H1 (cell line): Measurements from ENCODE around the gene TMEM178B. TPM values are rescaled to one million over a fixed set of nuclear protein-coding genes. Genes with fewer than 3 reads are reported as not detected.

Source experiments
- EZH2 ChIP-seq: fragments of 200-600 bp; sonication (generic); IDR thresholded peaks from 2 replicates; pipeline ENCODE4 v1.7.1; 2012; ENCODE audit warnings: low read depth, mild to moderate bottlenecking, moderate library complexity, low read length, inconsistent platforms; ENCODE audit not compliant: severe bottlenecking
- FOSL1 ChIP-seq: IDR thresholded peaks from 2 replicates; pipeline ENCODE4 v1.6.1; 2011; ENCODE audit warnings: mild to moderate bottlenecking, low read depth, low read length, moderate library complexity; ENCODE audit not compliant: insufficient read depth
- KDM1A ChIP-seq: fragments of 200-600, 300-600 bp; sonication (generic); IDR thresholded peaks from 2 replicates; pipeline ENCODE4 v1.7.1; 2016; ENCODE audit warnings: mild to moderate bottlenecking, low read length, borderline replicate concordance
- RAD21 ChIP-seq, 2 experiments: IDR thresholded peaks in 1 of 2; conservative IDR thresholded peaks in 1 of 2; 2 replicates each; pipeline ENCODE4 v1.6.1; 2011; ENCODE audit warnings: low read depth in 2 of 2, low read length in 2 of 2, improper control_type of control experiment in 1 of 2, inconsistent platforms in 1 of 2, mild to moderate bottlenecking in 1 of 2, moderate library complexity in 1 of 2
- polyA plus RNA-seq, 7 experiments: library from polyadenylated mRNA; depleted of rRNA in 3 of 7; stranded (reverse) in 5 of 7; unstranded in 2 of 7; fragments of >200 nt in 5 of 7; fragments of 200-250 nt in 2 of 7; gene quantifications; 1 replicate in 5 of 7; 2 replicates in 1 of 7; 4 replicates in 1 of 7; pipeline versions ENCODE4 v1.2.1 to v1.2.3, GENCODE V29; 2011 to 2013; ENCODE audit warnings: missing spikeins in 2 of 7, mixed read lengths in 2 of 7
- total RNA-seq: library from RNA; stranded (reverse); fragmentation: NEBNext Ultra II Directional; extraction: Animal tissue kit (Norgen Biotek cat#: 25700); gene quantifications from 2 replicates; pipeline ENCODE4 v1.2.1, GENCODE V29; 2021
- TF ChIP-seq, protein P1 (sequence below): IDR thresholded peaks from 2 replicates; pipeline ENCODE4 v1.6.1; 2012; ENCODE audit warnings: inconsistent platforms

Gene TMEM178B
- total and polyA plus RNA-seq, 2 of the 8 experiments (the other 6 are each of a cell fraction or from before 2014, with no cell fraction given): 5.3 to 18.1 TPM

DNA sequence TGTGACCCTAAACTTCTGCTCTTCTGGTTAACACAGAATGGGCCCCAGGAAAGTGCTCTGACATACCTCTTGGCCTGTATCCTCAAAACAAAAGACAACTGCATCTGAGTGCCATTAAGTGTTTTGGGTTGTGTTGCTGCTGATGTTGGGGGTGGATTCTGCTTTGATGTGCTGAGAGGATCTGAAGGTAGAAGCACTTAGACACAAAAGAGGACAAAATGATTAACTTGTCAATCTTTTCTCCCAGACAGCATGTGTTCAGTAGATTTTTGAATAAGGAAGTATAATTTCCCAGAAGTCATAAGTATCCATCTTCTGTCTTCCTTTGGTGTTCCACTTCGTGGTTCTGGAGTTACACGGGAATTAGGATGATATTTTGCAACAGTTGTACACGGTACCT is 16.1 kb upstream of the TMEM178B start (continued):
- TF ChIP-seq, protein P1, sequence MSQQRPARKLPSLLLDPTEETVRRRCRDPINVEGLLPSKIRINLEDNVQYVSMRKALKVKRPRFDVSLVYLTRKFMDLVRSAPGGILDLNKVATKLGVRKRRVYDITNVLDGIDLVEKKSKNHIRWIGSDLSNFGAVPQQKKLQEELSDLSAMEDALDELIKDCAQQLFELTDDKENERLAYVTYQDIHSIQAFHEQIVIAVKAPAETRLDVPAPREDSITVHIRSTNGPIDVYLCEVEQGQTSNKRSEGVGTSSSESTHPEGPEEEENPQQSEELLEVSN: no peak
- TF ChIP-seq EZH2: no peak
- no peak for TF ChIP-seq KDM1A
- no peak for TF ChIP-seq RAD21 (IDR thresholded peaks at IDR 0.05 in 1 of 2, conservative IDR thresholded peaks at IDR 0.05 in 1 of 2; ENCODE audit: low read depth in 2 of 2, low read length in 2 of 2)
- no peak for TF ChIP-seq FOSL1
